SK-N-SH treated with all-trans-retinoic acid at 6 μM for 48 hours (cell line): ENCODE results near the gene PLEKHH1.

Experiments
- ATAC-seq: fragments of 200-7000 bp; cut with Tn5 transposase; 3 replicates; pipeline ENCODE4 v1.9.1; 2020; ENCODE audit warnings: mild to moderate bottlenecking, moderate library complexity
- ARNTL ChIP-seq: fragments of 450-650 bp; formaldehyde crosslinking; IDR thresholded peaks from 2 replicates; pipeline ENCODE4 v1.5.0; 2020; ENCODE audit warnings: low read depth, mild to moderate bottlenecking, moderate library complexity, borderline replicate concordance
- BACH2 ChIP-seq: fragments of 250-450 bp; sonication (Bioruptor Pico); IDR thresholded peaks from 2 replicates; pipeline ENCODE4 v1.9.0; 2021; ENCODE audit warnings: mild to moderate bottlenecking, borderline replicate concordance
- CSDC2 ChIP-seq: fragments of 250-450 bp; sonication (Bioruptor Pico); IDR thresholded peaks from 2 replicates; pipeline ENCODE4 v1.5.0; 2020; ENCODE audit warnings: mild to moderate bottlenecking, moderate library complexity
- ESRRG ChIP-seq: fragments of 250-450 bp; sonication (Bioruptor Pico); IDR thresholded peaks from 2 replicates; pipeline ENCODE4 v1.6.1; 2021; ENCODE audit warnings: mild to moderate bottlenecking
- GLIS3 ChIP-seq: fragments of 250-450 bp; sonication (Bioruptor Pico); IDR thresholded peaks from 2 replicates; pipeline ENCODE4 v1.5.0; 2020; ENCODE audit warnings: mild to moderate bottlenecking, moderate library complexity
- ISL1 ChIP-seq: fragments of 250-450 bp; sonication (Bioruptor Pico); IDR thresholded peaks from 2 replicates; pipeline ENCODE4 v2.1.2; 2022; ENCODE audit warnings: mild to moderate bottlenecking, moderate library complexity
- OSR1 ChIP-seq: fragments of 250-450 bp; sonication (Bioruptor Pico); IDR thresholded peaks from 2 replicates; pipeline ENCODE4 v1.8.0; 2022; ENCODE audit warnings: moderate library complexity, mild to moderate bottlenecking, inconsistent platforms
- POU6F1 ChIP-seq: fragments of 250-450 bp; sonication (Bioruptor Pico); IDR thresholded peaks from 2 replicates; pipeline ENCODE4 v1.8.0; 2021; ENCODE audit warnings: low read depth, mild to moderate bottlenecking, moderate library complexity, borderline replicate concordance
- PPARA ChIP-seq: fragments of 250-450 bp; sonication (Bioruptor Pico); IDR thresholded peaks from 2 replicates; pipeline ENCODE4 v1.5.0; 2020; ENCODE audit warnings: mild to moderate bottlenecking, borderline replicate concordance
- RARB ChIP-seq: fragments of 250-450 bp; sonication (Bioruptor Pico); IDR thresholded peaks from 2 replicates; pipeline ENCODE4 v1.8.0; 2021; ENCODE audit warnings: mild to moderate bottlenecking, moderate library complexity
- SNAI2 ChIP-seq: fragments of 250-450 bp; sonication (Bioruptor Pico); IDR thresholded peaks from 2 replicates; pipeline ENCODE4 v1.5.0; 2020; ENCODE audit warnings: mild to moderate bottlenecking, moderate library complexity
- TOX ChIP-seq: fragments of 250-450 bp; sonication (Bioruptor Pico); IDR thresholded peaks from 2 replicates; pipeline ENCODE4 v1.8.0; 2021; ENCODE audit warnings: mild to moderate bottlenecking, moderate library complexity, borderline replicate concordance
- ZC3H10 ChIP-seq: fragments of 250-450 bp; sonication (Bioruptor Pico); IDR thresholded peaks from 2 replicates; pipeline ENCODE4 v1.5.1; 2021; ENCODE audit warnings: mild to moderate bottlenecking, moderate library complexity
- ZFP3 ChIP-seq: fragments of 250-450 bp; sonication (Bioruptor Pico); IDR thresholded peaks from 2 replicates; pipeline ENCODE4 v1.5.0; 2020; ENCODE audit warnings: mild to moderate bottlenecking, moderate library complexity
- ZFP30 ChIP-seq: fragments of 450-650 bp; formaldehyde crosslinking; IDR thresholded peaks from 2 replicates; pipeline ENCODE4 v1.5.0; 2022; ENCODE audit warnings: mild to moderate bottlenecking, moderate library complexity
- ZNF565 ChIP-seq: fragments of 450-650 bp; formaldehyde crosslinking; conservative IDR thresholded peaks from 2 replicates; pipeline ENCODE4 v1.5.0; 2020; ENCODE audit warnings: low read depth, mild to moderate bottlenecking, moderate library complexity
- ZNF8 ChIP-seq: fragments of 450-650 bp; formaldehyde crosslinking; IDR thresholded peaks from 2 replicates; pipeline ENCODE4 v1.5.0; 2020; ENCODE audit warnings: mild to moderate bottlenecking, moderate library complexity
- TF ChIP-seq, protein P1 (sequence below): fragments of 250-450 bp; sonication (Bioruptor Pico); IDR thresholded peaks from 2 replicates; pipeline ENCODE4 v1.5.1; 2021; ENCODE audit warnings: mild to moderate bottlenecking, moderate library complexity
- TF ChIP-seq, protein P2 (sequence below): fragments of 250-450 bp; sonication (Bioruptor Pico); IDR thresholded peaks from 2 replicates; pipeline ENCODE4 v1.5.1; 2020; ENCODE audit warnings: low read depth, mild to moderate bottlenecking, moderate library complexity

Gene PLEKHH1

GRCh38 chr14:67630938-67631337 lies 97.8 kb downstream of the PLEKHH1 start (continued):
- TF ChIP-seq, protein P1, sequence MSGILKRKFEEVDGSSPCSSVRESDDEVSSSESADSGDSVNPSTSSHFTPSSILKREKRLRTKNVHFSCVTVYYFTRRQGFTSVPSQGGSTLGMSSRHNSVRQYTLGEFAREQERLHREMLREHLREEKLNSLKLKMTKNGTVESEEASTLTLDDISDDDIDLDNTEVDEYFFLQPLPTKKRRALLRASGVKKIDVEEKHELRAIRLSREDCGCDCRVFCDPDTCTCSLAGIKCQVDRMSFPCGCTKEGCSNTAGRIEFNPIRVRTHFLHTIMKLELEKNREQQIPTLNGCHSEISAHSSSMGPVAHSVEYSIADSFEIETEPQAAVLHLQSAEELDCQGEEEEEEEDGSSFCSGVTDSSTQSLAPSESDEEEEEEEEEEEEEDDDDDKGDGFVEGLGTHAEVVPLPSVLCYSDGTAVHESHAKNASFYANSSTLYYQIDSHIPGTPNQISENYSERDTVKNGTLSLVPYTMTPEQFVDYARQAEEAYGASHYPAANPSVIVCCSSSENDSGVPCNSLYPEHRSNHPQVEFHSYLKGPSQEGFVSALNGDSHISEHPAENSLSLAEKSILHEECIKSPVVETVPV (CRISPR knock-in tag), result no peak
- TF ChIP-seq GLIS3 (CRISPR knock-in tag), result no peak
- no peak for TF ChIP-seq OSR1 (CRISPR knock-in tag)
- no peak for TF ChIP-seq ARNTL (CRISPR knock-in tag)

DNA sequence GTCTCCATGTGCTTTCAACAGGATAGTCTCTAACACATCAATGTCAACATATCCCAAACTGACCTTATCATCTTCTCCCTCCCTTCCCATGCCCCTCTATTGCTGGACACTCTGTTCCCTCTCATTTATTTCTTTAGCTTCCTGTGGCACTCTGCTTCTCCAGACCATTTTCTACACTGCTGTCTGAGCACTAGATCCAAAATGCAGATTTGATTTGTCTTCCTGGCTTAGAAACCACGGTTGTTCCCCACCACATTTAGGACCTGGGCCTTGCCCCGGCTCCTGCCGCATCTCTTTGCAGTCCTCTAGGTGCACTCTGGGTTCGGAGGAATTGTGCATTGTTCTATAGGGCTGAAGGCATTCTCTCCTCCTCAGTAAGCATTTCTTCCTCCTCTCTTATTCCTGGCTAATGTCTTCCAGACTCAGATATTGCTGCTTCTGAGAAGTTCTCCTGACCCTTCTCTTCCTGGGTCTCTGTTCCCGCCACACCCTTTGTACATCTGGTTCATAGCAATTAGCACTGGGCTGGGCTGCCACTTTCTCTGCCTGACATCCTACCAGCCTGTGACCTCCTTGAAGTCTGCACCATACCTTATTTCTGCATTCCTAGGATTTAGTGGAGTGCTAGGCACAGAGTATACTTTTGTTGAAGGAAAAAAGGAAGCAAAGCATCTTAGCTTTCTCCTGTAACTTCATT lies 100.5 kb downstream of the PLEKHH1 start:
- TF ChIP-seq ZFP3 (CRISPR knock-in tag) (no peak), TOX (CRISPR knock-in tag) (no peak), POU6F1 (CRISPR knock-in tag) (no peak), CSDC2 (no peak), ESRRG (CRISPR knock-in tag) (no peak), ISL1 (no peak)
- TF ChIP-seq, protein P2, sequence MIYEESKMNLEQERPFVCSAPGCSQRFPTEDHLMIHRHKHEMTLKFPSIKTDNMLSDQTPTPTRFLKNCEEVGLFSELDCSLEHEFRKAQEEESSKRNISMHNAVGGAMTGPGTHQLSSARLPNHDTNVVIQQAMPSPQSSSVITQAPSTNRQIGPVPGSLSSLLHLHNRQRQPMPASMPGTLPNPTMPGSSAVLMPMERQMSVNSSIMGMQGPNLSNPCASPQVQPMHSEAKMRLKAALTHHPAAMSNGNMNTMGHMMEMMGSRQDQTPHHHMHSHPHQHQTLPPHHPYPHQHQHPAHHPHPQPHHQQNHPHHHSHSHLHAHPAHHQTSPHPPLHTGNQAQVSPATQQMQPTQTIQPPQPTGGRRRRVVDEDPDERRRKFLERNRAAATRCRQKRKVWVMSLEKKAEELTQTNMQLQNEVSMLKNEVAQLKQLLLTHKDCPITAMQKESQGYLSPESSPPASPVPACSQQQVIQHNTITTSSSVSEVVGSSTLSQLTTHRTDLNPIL (CRISPR knock-in tag), result no peak
- TF ChIP-seq, protein P1 (CRISPR knock-in tag), result no peak
- no peak for ATAC-seq

DNA sequence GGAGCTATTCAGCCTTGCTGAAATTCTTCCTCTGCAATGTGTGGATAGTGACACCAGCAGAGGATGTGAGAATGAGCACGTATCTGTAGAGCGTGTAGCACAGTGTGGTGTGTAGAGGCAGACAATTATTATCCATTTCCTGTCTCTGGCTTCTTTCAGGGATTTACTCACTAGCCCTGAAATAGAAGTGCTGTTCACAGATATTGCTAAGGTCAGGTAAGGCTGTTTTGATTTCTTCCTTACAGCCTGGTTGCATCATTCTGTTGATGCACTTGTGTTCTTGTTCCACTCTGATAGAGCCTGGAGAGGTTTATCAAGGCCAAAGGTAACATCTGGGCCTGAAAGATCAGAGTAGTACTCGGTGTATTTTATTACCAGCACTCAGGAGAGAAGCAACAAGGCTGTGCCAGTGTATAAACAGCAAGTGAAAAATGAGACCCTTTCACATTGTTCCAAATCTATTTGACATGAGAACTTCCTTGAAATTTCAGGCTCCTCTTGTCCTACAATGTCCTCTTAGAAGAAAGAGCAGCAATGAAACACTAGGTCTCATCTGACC lies 103.3 kb downstream of the PLEKHH1 start:
- no peak for TF ChIP-seq ZFP30 (CRISPR knock-in tag)
- TF ChIP-seq ISL1, result no peak
- no peak for TF ChIP-seq RARB (CRISPR knock-in tag)
- no peak for TF ChIP-seq ZNF8 (CRISPR knock-in tag)
- no peak for TF ChIP-seq PPARA (CRISPR knock-in tag)
- TF ChIP-seq ZFP3 (CRISPR knock-in tag), result no peak
- TF ChIP-seq, protein P1 (CRISPR knock-in tag), result no peak
- ATAC-seq, result no peak

- no peak for ATAC-seq
- TF ChIP-seq ZNF565 (CRISPR knock-in tag), result no peak
- no peak for TF ChIP-seq SNAI2 (CRISPR knock-in tag)
- TF ChIP-seq ZC3H10 (CRISPR knock-in tag), result no peak
- TF ChIP-seq TOX (CRISPR knock-in tag), result no peak
- no peak for TF ChIP-seq BACH2 (CRISPR knock-in tag)
- TF ChIP-seq OSR1 (CRISPR knock-in tag), result no peak
These were observed 105.6 kb downstream of the PLEKHH1 start for GRCh38 chr14:67638642-67639041.
